ELR (cell line): ENCODE data around the gene TOX3.

ENCODE experiments used
- DNase-seq: peaks from one replicate; pipeline ENCODE4 v3.0.0-alpha.2; 2015; ENCODE audit warnings: low read depth

The TOX3 gene

DNA sequence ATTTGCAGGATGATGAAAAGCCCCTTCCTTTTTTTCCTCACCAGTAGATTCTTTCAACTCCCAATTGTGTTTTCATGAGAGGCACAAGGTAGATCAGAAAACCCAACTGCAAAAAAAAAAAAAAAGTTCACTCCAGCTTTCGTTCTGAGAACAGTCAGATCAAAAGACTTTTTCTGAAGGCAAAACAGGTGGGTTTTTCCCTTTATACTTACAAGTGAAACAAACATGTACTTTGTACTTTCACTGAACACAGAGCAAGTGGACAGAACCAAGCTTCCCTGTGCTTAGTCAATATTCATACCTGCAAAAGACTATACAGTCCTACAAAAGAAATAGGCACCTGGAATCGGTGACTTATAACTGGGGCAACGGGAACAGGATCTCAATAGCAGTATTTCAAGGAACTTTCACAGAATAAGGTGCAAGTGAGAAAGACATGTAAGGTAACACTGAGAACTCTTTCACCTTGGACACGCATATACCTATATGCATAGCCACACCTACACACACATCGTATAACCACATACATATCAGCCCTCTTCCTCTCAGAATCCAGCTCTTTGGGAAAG is 54.1 kb downstream of the TOX3 start:
- DNase-seq = no peak

- DNase-seq = no peak
Observed at GRCh38 chr16:52491216-52491615, 55.7 kb downstream of the TOX3 start.

- no peak for DNase-seq
Observed at GRCh38 chr16:52489894-52490293, 57.0 kb downstream of the TOX3 start.

DNA sequence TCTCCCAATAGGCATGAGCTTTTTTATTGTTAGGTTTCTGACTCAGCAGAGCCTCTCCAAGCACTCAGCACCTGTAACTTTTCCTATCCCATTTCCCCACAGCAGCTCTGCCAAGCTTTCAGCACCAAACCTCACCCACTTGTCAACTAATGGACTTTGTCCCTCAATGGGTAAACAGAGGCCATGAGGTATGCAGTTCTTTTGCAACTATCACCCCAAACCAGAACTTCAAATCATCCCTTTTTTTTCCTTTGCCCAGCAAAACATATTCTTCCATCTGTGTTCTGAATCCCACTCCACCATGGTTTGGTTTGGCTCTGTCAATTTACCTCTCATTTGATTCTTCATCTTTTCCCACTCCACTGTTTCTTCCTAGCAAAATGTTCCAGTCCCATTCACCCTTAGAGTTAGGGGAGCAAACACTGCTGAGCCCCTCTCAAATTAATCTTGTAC is 58.1 kb downstream of the TOX3 start:
- no peak for DNase-seq

GRCh38 chr16:52487849-52488457 is 59.0 kb downstream of the TOX3 start:
- no peak for DNase-seq

GRCh38 chr16:52480237-52480636 is 66.7 kb downstream of the TOX3 start:
- DNase-seq = no peak

- no peak for DNase-seq
Observed at GRCh38 chr16:52476111-52476510, 70.8 kb downstream of the TOX3 start.

GRCh38 chr16:52474679-52475078 is 72.3 kb downstream of the TOX3 start:
- no peak for DNase-seq

DNA sequence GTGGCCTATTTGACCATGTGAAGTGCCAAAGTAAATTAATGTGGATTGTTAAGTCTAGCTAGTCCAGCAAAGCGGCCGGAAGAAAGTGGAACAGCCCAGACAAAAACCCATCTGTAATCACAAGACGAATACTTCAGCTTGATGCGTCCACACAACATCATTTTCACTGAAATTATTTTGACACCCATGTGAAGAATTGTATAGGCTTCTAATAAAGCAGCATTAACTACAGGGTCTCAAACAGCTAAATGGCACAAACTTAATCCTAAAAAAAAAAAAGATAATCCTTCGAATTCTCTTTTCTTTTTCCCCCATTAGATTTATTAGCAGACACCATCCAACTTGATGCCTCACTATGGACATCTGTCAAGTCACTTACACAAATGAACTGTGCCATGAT is 73.8 kb downstream of the TOX3 start:
- no peak for DNase-seq

DNA sequence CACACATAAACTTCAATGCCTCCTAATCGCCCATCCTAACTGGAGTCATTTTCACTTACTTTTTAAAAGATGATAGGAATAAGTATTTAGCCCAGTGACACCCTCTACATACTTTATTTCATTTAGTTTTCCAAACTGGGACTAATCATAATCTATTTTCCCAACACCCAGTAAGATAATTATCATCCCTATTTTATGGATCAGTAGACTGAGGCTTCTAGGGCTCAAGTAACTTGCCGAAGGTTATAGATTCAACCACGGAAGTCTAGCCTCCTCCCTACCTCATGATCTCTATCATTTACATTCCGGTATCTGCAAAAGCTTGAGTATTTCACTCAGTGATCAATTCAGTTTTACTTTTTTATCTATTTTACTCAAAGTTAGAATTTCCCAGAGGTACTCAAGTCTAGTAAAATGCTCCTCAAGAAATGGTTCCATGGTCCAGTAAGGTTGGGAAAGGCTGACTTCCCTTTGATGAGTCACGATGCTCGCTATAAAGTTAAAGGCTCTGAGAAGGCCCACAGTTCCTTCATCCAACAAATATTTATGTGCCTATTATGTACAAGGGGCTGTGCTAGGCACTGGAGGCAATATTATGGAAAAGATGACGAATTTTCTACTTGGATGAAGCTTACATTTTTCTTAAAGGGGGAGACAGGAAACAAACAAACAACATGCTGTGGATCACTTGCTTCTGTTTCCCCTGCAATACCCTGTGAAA is 75.1 kb downstream of the TOX3 start:
- no peak for DNase-seq

GRCh38 chr16:52470585-52470984 is 76.4 kb downstream of the TOX3 start:
- DNase-seq = no peak

DNA sequence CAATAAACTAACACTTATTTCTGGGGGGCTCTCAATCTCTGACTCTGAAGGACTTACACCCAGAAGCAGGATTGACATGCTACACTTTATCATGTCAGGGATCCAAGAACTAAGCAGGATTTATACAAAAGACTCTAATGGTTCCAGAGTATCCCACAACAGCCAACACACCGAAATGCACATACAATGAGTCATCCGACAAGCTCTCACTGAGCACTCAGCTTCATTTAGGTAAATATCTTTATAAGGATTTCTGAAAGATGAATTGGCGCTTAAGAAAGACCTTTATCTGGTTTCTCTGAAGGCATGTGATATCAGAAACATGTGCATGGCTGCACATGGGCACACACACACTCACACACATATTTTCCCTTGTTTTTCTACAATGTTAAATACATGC is 77.2 kb downstream of the TOX3 start:
- no peak for DNase-seq

DNA sequence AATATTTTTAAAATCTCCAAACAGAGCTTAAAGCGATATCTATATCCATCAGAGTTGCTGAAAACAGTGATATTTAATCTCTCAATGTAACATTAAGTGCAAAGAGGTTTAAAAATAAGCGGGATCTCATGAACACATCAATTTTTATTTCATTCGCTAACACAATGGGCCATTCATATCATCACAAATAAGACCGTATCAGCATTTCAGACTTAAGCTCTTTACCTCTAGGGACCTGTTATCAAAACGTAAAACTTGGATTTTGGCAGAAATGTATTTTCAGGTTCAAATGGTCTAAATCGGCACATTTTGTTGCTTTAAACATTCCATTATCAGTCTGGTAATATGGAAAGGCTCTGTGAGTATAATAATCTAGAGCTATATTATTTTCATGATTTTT is 77.9 kb downstream of the TOX3 start:
- no peak for DNase-seq

GRCh38 chr16:52467753-52468152 is 79.2 kb downstream of the TOX3 start:
- DNase-seq = no peak

DNA sequence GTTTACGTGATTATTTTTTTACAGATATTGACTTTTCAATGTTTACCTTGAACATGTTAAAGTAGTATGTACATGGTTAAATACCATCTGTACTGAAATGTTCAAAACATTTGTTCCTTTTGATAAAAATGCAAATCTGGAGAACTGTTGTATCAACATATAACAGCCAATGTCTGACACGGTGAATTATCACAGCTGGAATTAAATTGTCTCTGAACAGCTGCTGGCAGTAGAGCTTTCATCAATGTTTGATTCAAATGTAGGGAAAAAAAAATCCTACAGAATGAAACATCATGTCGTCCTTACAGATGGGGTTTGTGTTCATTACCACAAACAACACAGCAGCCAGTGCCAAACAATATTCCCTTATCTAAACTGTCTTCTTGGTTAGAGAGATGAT is 79.9 kb downstream of the TOX3 start:
- no peak for DNase-seq

- DNase-seq = no peak
Observed at GRCh38 chr16:52465711-52466267, 81.2 kb downstream of the TOX3 start.

DNA sequence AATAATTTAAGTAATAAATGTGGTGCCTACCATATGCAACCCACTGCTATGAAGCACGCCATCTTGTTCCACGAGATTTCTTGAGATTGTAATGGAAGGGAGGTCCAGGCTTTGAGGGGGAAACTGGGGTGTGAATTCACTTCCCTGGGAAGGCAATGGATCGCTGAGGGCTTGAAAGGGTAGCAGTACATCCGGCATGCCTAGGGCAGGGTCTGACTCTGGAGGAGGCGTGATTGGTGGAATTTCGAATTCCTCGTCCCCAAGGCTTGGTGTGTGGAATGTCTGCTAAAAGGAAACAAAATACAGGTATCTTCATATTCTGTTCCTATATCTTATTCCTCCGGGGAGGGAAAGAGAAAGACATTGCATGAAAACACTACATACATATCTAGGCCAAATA is 83.0 kb downstream of the TOX3 start:
- no peak for DNase-seq

DNA sequence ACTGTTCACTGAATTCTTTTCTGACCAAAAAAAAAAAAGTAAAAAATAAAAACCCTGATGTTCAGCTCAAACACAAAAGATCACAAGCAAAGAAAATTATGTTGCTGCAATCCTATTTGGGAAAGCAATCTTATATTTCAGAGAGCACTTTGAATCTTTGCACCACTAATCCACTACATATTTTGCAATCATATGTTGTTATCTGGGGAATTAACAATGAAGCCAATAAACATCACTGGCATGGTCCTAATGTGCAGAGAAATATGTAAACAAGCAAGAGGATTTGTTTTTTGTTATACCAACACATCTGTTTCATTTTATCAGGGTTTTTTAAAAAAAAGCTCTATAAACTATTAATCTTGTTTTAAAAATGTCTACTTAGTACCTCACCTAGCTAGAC is 84.1 kb downstream of the TOX3 start:
- no peak for DNase-seq

DNA sequence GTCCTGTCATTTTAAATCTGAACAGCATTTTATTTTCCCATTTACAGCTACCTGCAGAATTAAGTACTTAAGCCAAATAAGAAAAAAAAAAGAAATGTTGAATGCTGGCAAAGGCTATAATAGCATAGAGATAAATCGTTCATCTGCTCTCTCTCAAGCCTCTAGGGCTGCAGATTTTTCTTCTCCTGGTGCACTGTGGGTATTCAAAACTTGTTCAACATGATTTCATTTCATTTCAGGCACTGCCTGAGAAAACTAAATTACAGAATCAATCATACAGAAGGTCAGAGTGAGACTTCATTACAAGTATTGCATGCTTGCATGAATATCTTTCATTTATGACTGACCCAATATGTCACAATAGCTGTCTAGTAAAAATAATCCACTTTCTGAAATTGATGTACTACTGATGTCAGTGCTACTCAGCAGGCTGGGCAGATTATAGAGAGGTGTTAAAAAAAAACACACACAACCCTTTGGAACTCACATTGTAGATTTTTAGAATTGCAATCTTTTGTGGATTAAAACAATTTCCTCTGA is 86.2 kb downstream of the TOX3 start:
- DNase-seq = no peak

- no peak for DNase-seq
Observed at GRCh38 chr16:52456368-52456767, 90.6 kb downstream of the TOX3 start.

DNA sequence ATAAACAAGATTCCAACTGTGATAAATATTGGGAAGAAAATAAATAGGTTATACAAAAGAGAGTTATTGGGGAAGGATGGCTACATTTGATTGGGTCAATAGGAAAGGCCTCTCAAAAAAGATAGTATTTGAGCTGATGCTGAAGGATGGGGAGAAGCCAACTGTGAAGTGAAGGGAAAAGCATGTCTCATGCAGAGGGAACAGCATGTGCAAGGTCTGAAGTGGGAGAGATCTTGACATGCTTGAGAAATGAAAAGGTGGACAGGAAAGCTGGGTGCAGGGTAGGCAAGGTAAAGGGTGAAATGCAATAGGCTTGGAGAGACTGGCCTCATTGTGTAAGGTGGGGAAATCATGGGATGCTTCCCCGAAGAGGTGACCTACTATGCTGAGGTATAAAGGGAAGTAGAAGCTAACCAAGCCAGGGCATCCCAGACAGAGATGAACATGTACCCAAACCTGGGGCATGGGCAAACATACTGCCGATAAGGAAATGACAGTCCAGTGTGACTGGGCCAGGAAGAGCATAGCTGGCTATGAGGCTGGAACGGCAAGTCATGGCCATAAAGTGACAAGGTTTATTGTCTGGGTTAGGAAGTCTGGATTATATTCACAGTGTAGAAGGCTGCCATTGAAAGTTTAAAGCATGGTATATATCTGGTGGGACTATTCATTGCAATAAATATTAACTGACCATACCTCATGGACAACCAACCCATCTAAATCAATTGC is 91.2 kb downstream of the TOX3 start:
- no peak for DNase-seq

DNA sequence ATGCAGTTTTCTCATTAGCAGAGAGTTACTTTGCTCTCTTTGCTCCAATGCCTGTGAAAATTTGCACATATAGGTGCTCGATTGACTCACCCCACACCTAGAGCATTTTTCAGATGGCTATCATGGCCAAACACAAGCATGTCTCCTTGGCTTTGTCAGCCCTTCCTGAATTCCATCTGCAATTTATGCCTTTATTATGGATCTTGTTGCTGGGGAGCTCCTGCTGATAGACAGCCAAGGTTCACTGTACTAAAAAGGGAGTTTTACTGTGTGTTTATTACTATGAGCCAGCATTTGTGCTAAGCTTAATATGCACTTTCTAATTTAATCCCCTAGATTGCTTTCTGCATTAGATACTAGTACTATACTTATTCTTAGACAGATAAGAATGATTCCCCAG is 93.3 kb downstream of the TOX3 start:
- no peak for DNase-seq
